CD4-positive, CD25-positive, alpha-beta regulatory T cell (primary cell): ENCODE data around the gene ITPKC. TPM values are rescaled to one million over a fixed set of nuclear protein-coding genes. Genes with fewer than 3 reads are reported as not detected.
A peak's percentile ranks its signal among the peaks of the same experiment; 100 is the strongest.
"Not testable (repeated sequence)": the region's sequence is repeated elsewhere in the genome, so short reads cannot be mapped to it uniquely, and the experiment has no call there.

Experiments
- ATAC-seq, 2 donors: fragments of 150-1000 bp; cut with Tn5 transposase; one replicate each; pipeline ENCODE4 v1.10.0; 2021; ENCODE audit warnings: low read depth in 2 of 2, moderate number of reproducible peaks in 2 of 2, moderate library complexity in 1 of 2
- DNase-seq, 3 donors: peaks; one replicate each; pipeline versions ENCODE4 v3.0.0 to v3.0.0-alpha.2; 2012 to 2022; ENCODE audit warnings: mixed read lengths in 1 of 3
- H3K27ac ChIP-seq: one replicate; pipeline ENCODE4 v1.7.0; 2013; ENCODE audit warnings: mild to moderate bottlenecking, low read length; ENCODE audit not compliant: insufficient read depth, poor library complexity, severe bottlenecking
- H3K27me3 ChIP-seq: one replicate; pipeline ENCODE4 v1.7.0; 2013; ENCODE audit warnings: low read length; ENCODE audit not compliant: control insufficient read depth, insufficient read depth
- H3K36me3 ChIP-seq: one replicate; pipeline ENCODE4 v1.7.0; 2013; ENCODE audit warnings: mild to moderate bottlenecking, low read length, moderate library complexity; ENCODE audit not compliant: control insufficient read depth, insufficient read depth
- H3K4me1 ChIP-seq: 2 replicates; pipeline ENCODE4 v1.7.0; 2013; ENCODE audit warnings: mild to moderate bottlenecking, low read length; ENCODE audit not compliant: insufficient read depth, control insufficient read depth, poor library complexity, severe bottlenecking
- H3K4me3 ChIP-seq: one replicate; pipeline ENCODE4 v1.7.0; 2013; ENCODE audit warnings: low read depth, mild to moderate bottlenecking, low read length, moderate library complexity
- H3K9me3 ChIP-seq, 2 experiments: 1 replicate in 1 of 2; 2 replicates in 1 of 2; pipeline ENCODE4 v1.7.0; 2013; ENCODE audit warnings: low read length in 2 of 2, mild to moderate bottlenecking in 1 of 2, moderate library complexity in 1 of 2; ENCODE audit not compliant: control insufficient read depth in 2 of 2
- H3K27ac Mint-ChIP-seq, 3 donors: one replicate each; pipeline ENCODE4 v1.8.0; 2020 to 2022; ENCODE audit warnings: mild to moderate bottlenecking in 3 of 3, mixed read lengths in 3 of 3, moderate library complexity in 2 of 3
- H3K27me3 Mint-ChIP-seq: one replicate; pipeline ENCODE4 v1.8.0; 2022; ENCODE audit warnings: mild to moderate bottlenecking, mixed read lengths
- H3K36me3 Mint-ChIP-seq: one replicate; pipeline ENCODE4 v1.8.0; 2020; ENCODE audit warnings: mixed read lengths
- H3K4me1 Mint-ChIP-seq, 4 donors: one replicate each; pipeline ENCODE4 v1.8.0; 2020 to 2022; ENCODE audit warnings: mixed read lengths in 4 of 4, mild to moderate bottlenecking in 1 of 4
- H3K4me3 Mint-ChIP-seq, 4 donors: one replicate each; pipeline ENCODE4 v1.8.0; 2020 to 2022; ENCODE audit warnings: mild to moderate bottlenecking in 4 of 4, mixed read lengths in 4 of 4, moderate library complexity in 3 of 4
- H3K9me3 Mint-ChIP-seq, 7 donors: one replicate each; pipeline ENCODE4 v1.8.0; 2020 to 2022; ENCODE audit warnings: mixed read lengths in 7 of 7, mild to moderate bottlenecking in 3 of 7, moderate library complexity in 2 of 7
- polyA plus RNA-seq, 4 donors: library from polyadenylated mRNA; unstranded; fragments of 300-500 nt; fragmentation: Illumina TruSeq; gene quantifications; one replicate each; pipeline ENCODE4 v1.2.3, GENCODE V29; 2021
- total RNA-seq: library from RNA; stranded (reverse); gene quantifications from one replicate; pipeline ENCODE4 v1.2.3, GENCODE V29; 2022

ITPKC gene
- total and polyA plus RNA-seq, 5 donors from 2014 or later, result 2.2 to 5.6 (median 4.5) TPM

- H3K4me3 Mint-ChIP-seq, result peak overlapping the region; percentile 94 to 99 (median 98)
- H3K27ac Mint-ChIP-seq, result peak overlapping the region; percentile 94 to 98 (median 97)
- peaks cover 8% of the 10 kb centered on the region for H3K27me3 Mint-ChIP-seq
- Histone ChIP-seq H3K36me3 (peaks cover 2% of the 10 kb centered on the region), H3K27me3 (no peaks in the 10 kb centered on the region), H3K27ac (peak overlapping the region; percentile 98), H3K4me3 (peak overlapping the region; percentile 97), H3K9me3 (no peaks in the 10 kb centered on the region), H3K4me1 (peaks cover 22% of the 10 kb centered on the region)
- H3K36me3 Mint-ChIP-seq, result peaks cover 12% of the 10 kb centered on the region
- ATAC-seq, result no peak
- no peak for DNase-seq
- H3K9me3 Mint-ChIP-seq, result no peaks in the 10 kb centered on the region
- H3K4me1 Mint-ChIP-seq, result peaks cover 0 to 45% (median 20%) of the 10 kb centered on the region in 4 donors
Measured at GRCh38 chr19:40777645-40777936, 60.7 kb downstream of the ITPKC start.

DNA sequence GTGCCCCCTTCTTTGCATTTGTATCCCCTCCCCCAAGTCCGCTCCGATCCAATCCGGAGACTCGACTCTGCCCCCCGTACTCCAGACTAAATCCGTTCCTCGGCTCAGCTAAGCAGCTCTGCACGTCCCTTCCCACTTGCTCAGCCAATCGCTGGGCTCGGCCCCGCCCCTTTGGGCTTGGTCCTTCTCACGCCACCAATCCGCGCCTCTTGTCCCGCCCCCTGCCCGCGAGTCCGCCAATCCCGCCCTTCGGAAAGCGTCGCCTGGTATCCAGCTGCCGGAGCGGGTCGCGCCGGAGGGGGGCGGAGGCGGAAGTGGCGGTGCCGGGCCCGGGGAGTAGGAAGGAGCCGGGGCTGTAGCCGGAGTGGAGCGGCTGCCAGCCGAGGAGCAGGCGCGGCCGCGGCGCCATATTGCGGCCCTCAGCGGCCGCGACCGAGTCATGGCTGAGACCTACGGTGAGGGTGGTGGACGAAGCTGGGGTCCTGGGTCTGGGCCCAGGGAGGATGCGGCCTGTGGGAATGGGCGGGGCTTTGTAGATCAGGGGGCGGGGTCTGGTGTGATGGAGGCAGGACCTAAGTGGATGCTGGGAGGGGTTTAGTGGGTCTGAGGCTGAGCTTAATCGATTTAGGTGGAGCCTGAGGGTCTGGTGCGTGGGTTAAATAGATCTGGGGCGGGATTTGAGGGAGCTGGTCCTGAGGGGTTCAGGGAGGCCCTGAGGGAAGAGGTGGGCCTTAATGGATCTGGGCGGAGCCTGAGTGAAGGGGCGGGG is 61.2 kb downstream of the ITPKC start, which contains the start of gene RAB4B:
RAB4B (plus strand) TSS at position 311 of the 769 bp plus-strand sequence; CDS start at position 440, 129 bp downstream.
- H3K4me1 ChIP-seq, result peaks cover 22% of the 10 kb centered on the region
- H3K9me3 ChIP-seq, result no peaks in the 10 kb centered on the region
- peak within 1 kb of the TSS; percentile 98 for H3K27ac ChIP-seq
- H3K36me3 ChIP-seq, result peaks cover 2% of the 10 kb centered on the region
- peak; percentile 100 for DNase-seq
- peak within 1 kb of the TSS; percentile 97 for H3K4me3 ChIP-seq
- H3K27me3 ChIP-seq, result no peaks in the 10 kb centered on the region
- Mint-ChIP-seq H3K9me3 (no peaks in the 10 kb centered on the region), H3K27me3 (peaks cover 8% of the 10 kb centered on the region), H3K4me3 (peak within 1 kb of the TSS; percentile 94 to 99 (median 98)), H3K4me1 (peaks cover 0 to 45% (median 20%) of the 10 kb centered on the region in 4 donors), H3K27ac (peak within 1 kb of the TSS; percentile 94 to 98 (median 97)), H3K36me3 (peaks cover 13% of the 10 kb centered on the region)
- ATAC-seq, result peak; percentile 86 to 87

DNA sequence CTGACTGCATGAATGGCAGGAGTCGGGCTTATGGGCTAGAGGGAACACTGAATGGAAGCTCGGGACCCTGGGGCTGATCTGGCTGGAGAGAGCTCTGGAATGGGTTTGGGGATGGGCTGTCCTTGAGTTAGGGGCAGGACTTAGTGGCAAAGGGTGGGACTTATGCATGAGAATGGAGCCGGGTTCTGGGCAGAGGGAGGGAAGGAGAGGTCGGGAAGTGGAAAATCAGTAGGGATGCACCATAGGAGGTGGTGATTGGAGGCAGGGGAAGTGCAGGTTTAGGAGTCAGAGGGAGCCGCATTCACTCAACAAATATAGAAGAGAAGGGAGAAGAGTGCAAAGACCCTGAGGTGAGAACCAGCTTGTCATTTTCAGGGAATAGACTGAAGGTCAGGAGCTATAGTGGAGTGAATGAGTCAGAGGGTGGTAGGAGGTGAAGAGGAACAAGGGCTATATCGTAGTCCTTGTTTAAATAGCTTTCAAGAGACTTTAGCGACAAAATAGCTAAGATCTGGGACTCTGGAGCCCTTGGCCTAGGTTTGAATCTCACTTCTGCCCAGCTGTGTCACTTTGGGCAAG is 61.9 kb downstream of the ITPKC start:
- H3K36me3 Mint-ChIP-seq, result peaks cover 17% of the 10 kb centered on the region
- no peaks in the 10 kb centered on the region for H3K9me3 Mint-ChIP-seq
- H3K4me1 ChIP-seq, result peaks cover 22% of the 10 kb centered on the region

GRCh38 chr19:40780582-40780981 is 63.7 kb downstream of the ITPKC start:
- ATAC-seq, result no peak
- H3K36me3 Mint-ChIP-seq, result peaks cover 17% of the 10 kb centered on the region
- H3K27me3 Mint-ChIP-seq, result peaks cover 8% of the 10 kb centered on the region
- no peaks in the 10 kb centered on the region for H3K9me3 ChIP-seq
- H3K27ac ChIP-seq, result no peak overlapping the region
- H3K4me1 Mint-ChIP-seq, result peaks cover 0 to 47% (median 22%) of the 10 kb centered on the region in 4 donors
- peaks cover 22% of the 10 kb centered on the region for H3K4me1 ChIP-seq
- H3K9me3 Mint-ChIP-seq, result no peaks in the 10 kb centered on the region
- H3K4me3 ChIP-seq, result no peak overlapping the region
- H3K36me3 ChIP-seq, result peaks cover 11% of the 10 kb centered on the region
- no peak for DNase-seq
- H3K4me3 Mint-ChIP-seq, result peak overlapping the region in 3 of 4 donors; percentile 57 to 86 (median 58)
- H3K27me3 ChIP-seq, result no peaks in the 10 kb centered on the region
- peak overlapping the region in 2 of 3 donors; percentile 62 to 82 for H3K27ac Mint-ChIP-seq

More for the DNA sequence above, 61.9 kb downstream of the ITPKC start:
- Histone ChIP-seq H3K27ac (peak overlapping the region; percentile 98), H3K27me3 (no peaks in the 10 kb centered on the region), H3K36me3 (peaks cover 2% of the 10 kb centered on the region), H3K9me3 (no peaks in the 10 kb centered on the region), H3K4me3 (peak overlapping the region; percentile 77)
- H3K4me1 Mint-ChIP-seq, result peaks cover 0 to 47% (median 22%) of the 10 kb centered on the region in 4 donors
- DNase-seq (no peak), ATAC-seq (no peak)
- peak overlapping the region; percentile 94 to 98 (median 97) for H3K27ac Mint-ChIP-seq
- H3K4me3 Mint-ChIP-seq, result peak overlapping the region; percentile 94 to 99 (median 98)
- peaks cover 8% of the 10 kb centered on the region for H3K27me3 Mint-ChIP-seq

DNA sequence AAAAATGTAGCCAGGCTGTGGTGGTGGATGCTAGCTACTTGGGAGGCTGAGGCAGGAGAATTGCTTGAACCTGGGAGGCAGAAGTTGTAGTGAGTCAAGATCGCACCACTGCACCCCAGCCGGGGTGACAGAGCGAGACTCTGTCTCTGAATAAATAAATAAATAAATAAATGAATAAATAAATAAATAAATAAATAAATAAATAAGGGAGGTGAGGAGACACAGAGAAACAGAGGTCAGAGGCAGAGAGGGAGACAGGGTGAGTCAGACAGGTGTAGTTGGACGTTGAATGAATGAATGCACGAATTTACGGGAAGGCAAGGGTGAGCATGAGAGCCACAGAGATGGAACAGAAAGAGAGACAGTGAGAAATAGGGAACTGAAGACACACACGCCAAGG is 64.2 kb downstream of the ITPKC start:
- no peak overlapping the region for H3K4me3 Mint-ChIP-seq

DNA sequence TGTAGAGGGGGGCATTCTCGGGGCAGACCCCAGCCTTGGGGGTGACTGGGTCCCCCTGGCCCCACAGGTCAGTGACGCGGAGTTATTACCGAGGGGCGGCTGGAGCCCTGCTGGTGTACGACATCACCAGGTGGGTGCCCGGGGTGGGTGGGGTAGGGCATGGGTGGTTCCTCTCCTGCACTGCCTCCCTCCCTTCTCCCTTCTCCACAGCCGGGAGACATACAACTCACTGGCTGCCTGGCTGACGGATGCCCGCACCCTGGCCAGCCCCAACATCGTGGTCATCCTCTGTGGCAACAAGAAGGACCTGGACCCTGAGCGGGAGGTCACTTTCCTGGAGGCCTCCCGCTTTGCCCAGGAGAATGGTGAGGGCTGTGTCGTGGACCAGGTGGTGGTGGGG is 66.8 kb downstream of the ITPKC start:
- peaks cover 17% of the 10 kb centered on the region for H3K36me3 ChIP-seq
- no peaks in the 10 kb centered on the region for H3K27me3 Mint-ChIP-seq
- H3K36me3 Mint-ChIP-seq, result peaks cover 17% of the 10 kb centered on the region

More for the DNA sequence above, 64.2 kb downstream of the ITPKC start:
- Histone ChIP-seq H3K4me3 (no peak overlapping the region), H3K4me1 (peaks cover 22% of the 10 kb centered on the region), H3K9me3 (no peaks in the 10 kb centered on the region), H3K27me3 (no peaks in the 10 kb centered on the region), H3K27ac (no peak overlapping the region), H3K36me3 (peaks cover 11% of the 10 kb centered on the region)
- Mint-ChIP-seq H3K9me3 (no peaks in the 10 kb centered on the region), H3K36me3 (peaks cover 17% of the 10 kb centered on the region), H3K4me1 (peaks cover 0 to 47% (median 22%) of the 10 kb centered on the region in 4 donors), H3K27me3 (peaks cover 8% of the 10 kb centered on the region), H3K27ac (no peak overlapping the region)
- ATAC-seq (no peak), DNase-seq (no peak)

GRCh38 chr19:40784146-40784545 is 67.2 kb downstream of the ITPKC start:
- H3K4me1 ChIP-seq, H3K27ac ChIP-seq, H3K9me3 Mint-ChIP-seq, ATAC-seq, DNase-seq, H3K4me3 ChIP-seq, H3K27me3 Mint-ChIP-seq, H3K27me3 ChIP-seq, H3K4me3 Mint-ChIP-seq, H3K9me3 ChIP-seq: not testable (repeated sequence)
- H3K27ac Mint-ChIP-seq, result peak overlapping the region in 1 of 3 donors; percentile 67
- H3K36me3 Mint-ChIP-seq, result peaks cover 17% of the 10 kb centered on the region
- H3K4me1 Mint-ChIP-seq, result peaks cover 0 to 25% (median 5%) of the 10 kb centered on the region in 4 donors
- peaks cover 17% of the 10 kb centered on the region for H3K36me3 ChIP-seq

More for the DNA sequence above, 66.8 kb downstream of the ITPKC start:
- Histone ChIP-seq H3K27me3 (no peaks in the 10 kb centered on the region), H3K27ac (no peak overlapping the region), H3K4me3 (no peak overlapping the region), H3K9me3 (no peaks in the 10 kb centered on the region), H3K4me1 (peaks cover 6% of the 10 kb centered on the region)
- Mint-ChIP-seq H3K4me1 (peaks cover 0 to 29% (median 9%) of the 10 kb centered on the region in 4 donors), H3K4me3 (no peak overlapping the region), H3K27ac (no peak overlapping the region), H3K9me3 (no peaks in the 10 kb centered on the region)
- no peak for DNase-seq
- no peak for ATAC-seq
